Diencephalon (tissue), 1 donor: ENCODE measurements around the gene GPRC5B. TPM values are rescaled to one million over a fixed set of nuclear protein-coding genes. Genes with fewer than 3 reads are reported as not detected.

Experiments used
- small RNA-seq: library from RNA; depleted of rRNA; stranded (forward); fragments of <200 nt; gene quantifications from one replicate; pipeline ENCODE3, GENCODE V24; 2014
- total RNA-seq: library from RNA; depleted of rRNA; stranded (reverse); fragments of >200 nt; gene quantifications from one replicate; pipeline ENCODE4 v1.2.3, GENCODE V29; 2014

GPRC5B gene
- 45.9 TPM for total RNA-seq

GRCh38 chr16:19884611-19885450 lies at the start of gene GPRC5B:
Gene GPRC5B (minus strand): TSS chr16:19884848. CDS start chr16:19872845, 12,003 bp downstream.

Small RNA genes within 50 kb of the gene (small RNA-seq; reads per million reads assigned to genes)
- gene LARP7P2 = not detected

Other genes starting within 250 kb of the GPRC5B start
- gene KNOP1, start 166.6 kb downstream of the GPRC5B start, total RNA-seq = 18.9 TPM
- 22.1 TPM for gene IQCK, start 166.6 kb downstream of the GPRC5B start, total RNA-seq
- gene GPR139, start 189.0 kb upstream of the GPRC5B start, total RNA-seq = 3.2 TPM